OCI-LY1 (cell line): ENCODE measurements around the gene LRRC63.

Source experiments
- CTCF ChIP-seq: fragments of 200-600 bp; sonication (generic), shearing (Covaris generic); IDR thresholded peaks from 2 replicates; pipeline ENCODE4 v1.5.1; 2017; ENCODE audit warnings: mild to moderate bottlenecking, antibody characterized with exemption, low read length, moderate library complexity, mixed read lengths
- EZH2 ChIP-seq: fragments of 200-600 bp; sonication (generic), shearing (Covaris generic); IDR thresholded peaks from 2 replicates; pipeline ENCODE4 v1.8.0; 2017; ENCODE audit warnings: borderline replicate concordance, mixed run types, mild to moderate bottlenecking, antibody characterized with exemption, low read length, moderate library complexity, mixed read lengths

GRCh38 chr13:46172531-46172991 is 39.2 kb upstream of the LRRC63 start:
- no peak for TF ChIP-seq CTCF
- TF ChIP-seq EZH2 = no peak
